Hematopoietic multipotent progenitor cell (in vitro differentiated cells): ENCODE results near the gene NMT2. TPM values are rescaled to one million over a fixed set of nuclear protein-coding genes. Genes with fewer than 3 reads are reported as not detected.

ENCODE experiments used
- DNase-seq, 3 donors: peaks; one replicate each; pipeline ENCODE4 v3.0.0-alpha.2; 2011 to 2015; ENCODE audit warnings: low read depth in 2 of 3, low spot score in 2 of 3
- total RNA-seq: library from RNA; depleted of rRNA; stranded (reverse); fragments of >200 nt; gene quantifications from one replicate; pipeline ENCODE4 v1.2.3, GENCODE V29; 2012

NMT2 gene
- total RNA-seq, 1 donor, result 4.6 TPM

- DNase-seq, result no peak
Observed at GRCh38 chr10:15182540-15183207, 14.2 kb upstream of the NMT2 start.

- DNase-seq, result no peak
Observed at GRCh38 chr10:15181576-15182156, 13.2 kb upstream of the NMT2 start.

GRCh38 chr10:15180736-15181135 lies 12.2 kb upstream of the NMT2 start:
- DNase-seq, result no peak

- no peak for DNase-seq
Observed at GRCh38 chr10:15176269-15176668, 7.8 kb upstream of the NMT2 start.

- DNase-seq, result no peak
Observed at GRCh38 chr10:15175587-15175986, 7.1 kb upstream of the NMT2 start.

GRCh38 chr10:15172306-15172840 lies 3.9 kb upstream of the NMT2 start:
- DNase-seq, result no peak

GRCh38 chr10:15169555-15170401 lies 1.3 kb upstream of the NMT2 start:
- peak; percentile 22 to 68 (median 41) for DNase-seq

GRCh38 chr10:15168786-15169554 lies 477 bp upstream of the NMT2 start:
- peak; percentile 86 to 95 (median 90) for DNase-seq

GRCh38 chr10:15167411-15168290 lies 842 bp downstream of the NMT2 start:
- DNase-seq, result peak; percentile 23 to 65 (median 59)

- DNase-seq, result no peak
Observed at GRCh38 chr10:15166325-15166724, 2.2 kb downstream of the NMT2 start.

- DNase-seq, result peak in 2 of 3 donors; percentile 24 to 42
Observed at GRCh38 chr10:15163253-15163828, 5.2 kb downstream of the NMT2 start.

GRCh38 chr10:15158972-15159371 lies 9.5 kb downstream of the NMT2 start:
- DNase-seq, result no peak

- DNase-seq, result no peak
Observed at GRCh38 chr10:15158448-15158847, 10.0 kb downstream of the NMT2 start.

- DNase-seq, result no peak
Observed at GRCh38 chr10:15155978-15156656, 12.4 kb downstream of the NMT2 start.

- no peak for DNase-seq
Observed at GRCh38 chr10:15152556-15152955, 15.9 kb downstream of the NMT2 start.

GRCh38 chr10:15150563-15150962 lies 17.9 kb downstream of the NMT2 start:
- DNase-seq, result no peak

GRCh38 chr10:15149042-15149771 lies 19.3 kb downstream of the NMT2 start:
- no peak for DNase-seq
